ENCODE data around the gene PCID2.

DNA sequence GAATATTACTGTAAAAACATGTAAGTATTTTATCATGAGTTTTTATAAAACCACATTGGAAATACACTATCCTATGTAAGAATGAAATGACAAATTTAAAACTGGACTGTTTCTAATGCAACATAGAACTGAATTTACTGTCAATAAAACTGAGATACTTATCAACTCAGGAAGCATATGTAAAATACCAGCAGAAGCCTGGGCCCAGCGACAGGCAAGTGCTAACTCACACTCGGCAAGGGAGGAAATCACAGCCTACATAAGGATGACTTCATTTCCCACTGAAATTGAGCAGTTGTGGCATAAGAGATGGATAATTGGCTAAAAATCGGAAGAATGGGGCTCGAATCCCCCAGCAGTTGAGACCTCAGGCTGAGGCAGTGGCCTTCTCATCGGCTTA lies 38.0 kb downstream of the PCID2 start:
- TF ChIP-seq, protein P1, sequence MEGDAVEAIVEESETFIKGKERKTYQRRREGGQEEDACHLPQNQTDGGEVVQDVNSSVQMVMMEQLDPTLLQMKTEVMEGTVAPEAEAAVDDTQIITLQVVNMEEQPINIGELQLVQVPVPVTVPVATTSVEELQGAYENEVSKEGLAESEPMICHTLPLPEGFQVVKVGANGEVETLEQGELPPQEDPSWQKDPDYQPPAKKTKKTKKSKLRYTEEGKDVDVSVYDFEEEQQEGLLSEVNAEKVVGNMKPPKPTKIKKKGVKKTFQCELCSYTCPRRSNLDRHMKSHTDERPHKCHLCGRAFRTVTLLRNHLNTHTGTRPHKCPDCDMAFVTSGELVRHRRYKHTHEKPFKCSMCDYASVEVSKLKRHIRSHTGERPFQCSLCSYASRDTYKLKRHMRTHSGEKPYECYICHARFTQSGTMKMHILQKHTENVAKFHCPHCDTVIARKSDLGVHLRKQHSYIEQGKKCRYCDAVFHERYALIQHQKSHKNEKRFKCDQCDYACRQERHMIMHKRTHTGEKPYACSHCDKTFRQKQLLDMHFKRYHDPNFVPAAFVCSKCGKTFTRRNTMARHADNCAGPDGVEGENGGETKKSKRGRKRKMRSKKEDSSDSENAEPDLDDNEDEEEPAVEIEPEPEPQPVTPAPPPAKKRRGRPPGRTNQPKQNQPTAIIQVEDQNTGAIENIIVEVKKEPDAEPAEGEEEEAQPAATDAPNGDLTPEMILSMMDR (IDR thresholded peaks at IDR 0.05), result no peak
- no peak for TF ChIP-seq EZH2 (IDR thresholded peaks at IDR 0.05; ENCODE audit: borderline replicate concordance, insufficient read depth, low read depth, low read length, poor library complexity, severe bottlenecking)
